ENCODE measurements around the gene RNF212.
"Not testable (repeated sequence)": the region's sequence is repeated elsewhere in the genome, so short reads cannot be mapped to it uniquely, and the experiment has no call there.

RNF212 gene

DNA sequence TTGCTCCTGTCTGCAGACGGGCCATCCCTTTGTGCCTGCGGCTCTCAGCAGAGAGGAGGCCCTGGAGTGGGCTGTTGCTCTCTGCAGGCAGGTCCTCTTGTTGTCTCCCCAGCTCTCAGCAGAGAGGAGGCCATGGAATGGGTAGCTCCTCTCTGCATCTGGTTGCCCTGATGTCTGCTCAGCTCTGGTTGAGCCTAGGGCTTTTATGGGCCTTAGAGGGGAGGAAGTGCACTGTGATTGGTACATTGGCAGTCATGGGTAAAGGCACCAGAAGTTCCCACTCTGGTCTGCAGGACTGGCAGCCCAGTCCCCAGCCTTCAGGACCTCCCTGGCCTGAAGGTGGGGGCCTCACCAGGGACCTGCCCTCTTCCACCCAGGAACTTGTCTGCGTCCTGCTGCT, 37.5 kb upstream of the RNF212 start:
- TF ChIP-seq POLR2A (IDR thresholded peaks at IDR 0.05; ENCODE audit: low read depth, low read length) (no peak), POU2F2 (IDR thresholded peaks at IDR 0.05; ENCODE audit: low read depth, low read length) (no peak), PAX5 (IDR thresholded peaks at IDR 0.05; ENCODE audit: insufficient read depth, low read length, severe bottlenecking) (no peak), SPI1 (IDR thresholded peaks at IDR 0.05; ENCODE audit: low read depth, low read length) (no peak), POLR2AphosphoS5 (IDR thresholded peaks at IDR 0.05; ENCODE audit: low read depth, low read length) (no peak), TAF1 (IDR thresholded peaks at IDR 0.05; ENCODE audit: low read depth, low read length) (no peak)
- no peak for FAIRE-seq

DNA sequence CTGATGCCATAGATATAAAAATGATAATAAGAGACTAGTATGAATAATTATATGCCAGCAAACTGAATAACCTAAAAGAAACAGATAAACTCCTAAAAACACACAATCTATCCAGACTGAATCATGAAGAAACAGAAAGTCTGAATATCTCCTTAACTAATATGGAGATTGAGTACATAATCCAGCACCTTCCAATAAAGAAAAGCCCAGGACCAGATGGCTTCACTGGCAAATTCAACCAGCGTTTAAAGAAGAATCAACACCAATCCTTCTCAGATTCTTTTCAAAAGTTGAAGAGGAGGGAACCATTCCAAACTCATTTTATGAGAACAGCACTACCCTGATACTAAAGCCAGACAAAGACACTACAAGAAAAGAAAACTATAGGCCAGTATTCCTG, 26.5 kb upstream of the RNF212 start:
- DNase-seq (ENCODE audit: insufficient read length, low spot score) (no peak), FAIRE-seq (no peak)
- TF ChIP-seq TAF1 (IDR thresholded peaks at IDR 0.05; ENCODE audit: low read depth, low read length) (no peak), PAX5 (IDR thresholded peaks at IDR 0.05; ENCODE audit: insufficient read depth, low read length, severe bottlenecking) (no peak), POLR2A (IDR thresholded peaks at IDR 0.05; ENCODE audit: low read depth, low read length) (no peak), POLR2AphosphoS5 (IDR thresholded peaks at IDR 0.05; ENCODE audit: low read depth, low read length) (no peak), SPI1 (IDR thresholded peaks at IDR 0.05; ENCODE audit: low read depth, low read length) (no peak), POU2F2 (IDR thresholded peaks at IDR 0.05; ENCODE audit: low read depth, low read length) (no peak)

More for the DNA sequence above, 37.5 kb upstream of the RNF212 start:
- DNase-seq (ENCODE audit: insufficient read length, low spot score) = no peak

DNA sequence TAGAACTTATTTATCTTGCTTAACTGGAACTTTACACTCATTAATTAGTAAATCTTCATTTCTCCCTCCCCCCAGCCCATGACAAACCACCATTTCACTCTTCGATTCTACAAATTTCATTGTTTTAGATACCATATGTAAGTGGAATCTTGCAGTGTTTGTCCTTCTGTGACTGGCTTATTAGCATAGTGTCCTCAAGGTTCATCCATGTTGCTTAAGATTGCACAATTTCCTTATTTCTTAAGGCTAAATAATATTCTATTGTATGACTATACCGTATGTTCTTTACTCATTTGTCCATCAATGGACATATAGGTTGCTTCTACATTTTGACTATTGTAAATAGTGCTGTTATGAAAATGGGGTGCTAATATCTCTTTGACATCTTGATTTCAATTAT, 24.5 kb upstream of the RNF212 start:
- DNase-seq (ENCODE audit: insufficient read length, low spot score) (no peak), FAIRE-seq (peak; percentile 26)
- TF ChIP-seq POLR2A (IDR thresholded peaks at IDR 0.05; ENCODE audit: low read depth, low read length) (no peak), POLR2AphosphoS5 (IDR thresholded peaks at IDR 0.05; ENCODE audit: low read depth, low read length) (no peak), TAF1 (IDR thresholded peaks at IDR 0.05; ENCODE audit: low read depth, low read length) (no peak), PAX5 (IDR thresholded peaks at IDR 0.05; ENCODE audit: insufficient read depth, low read length, severe bottlenecking) (no peak), SPI1 (IDR thresholded peaks at IDR 0.05; ENCODE audit: low read depth, low read length) (no peak), POU2F2 (IDR thresholded peaks at IDR 0.05; ENCODE audit: low read depth, low read length) (no peak)

DNA sequence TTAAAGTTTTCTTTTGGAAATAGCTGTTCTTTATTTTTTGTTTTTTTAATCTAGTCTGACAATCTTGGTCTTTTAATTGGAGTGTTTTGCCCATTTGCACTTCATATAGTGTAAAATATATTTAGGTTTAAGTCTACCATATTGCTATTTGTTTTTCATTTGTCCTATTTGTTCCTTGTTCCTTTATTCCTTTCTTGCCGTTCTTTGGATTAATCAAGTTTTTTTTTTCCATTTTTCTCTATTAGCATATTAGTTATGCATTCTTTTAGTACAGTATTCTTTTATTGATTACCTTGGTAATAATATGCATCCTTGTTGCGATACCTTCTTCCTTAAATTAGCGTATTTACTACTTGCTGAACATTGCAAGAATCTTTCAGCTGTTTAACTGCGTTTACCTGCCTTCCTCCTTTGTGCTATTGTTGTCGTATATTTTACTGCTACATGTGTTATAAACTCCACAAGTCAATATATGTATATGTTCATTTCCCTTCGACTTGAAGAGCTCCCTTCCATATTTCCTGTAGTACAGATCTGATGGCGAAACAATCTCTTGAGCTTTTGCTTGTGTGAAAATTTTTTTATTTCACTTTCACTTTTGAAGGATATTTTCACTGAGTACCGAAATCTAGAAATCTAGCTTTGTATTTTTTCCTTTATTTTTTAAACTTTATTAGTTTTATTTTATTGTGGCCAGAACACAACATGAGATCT, 23.9 kb upstream of the RNF212 start:
- no peak for DNase-seq (ENCODE audit: insufficient read length, low spot score)
- no peak for TF ChIP-seq POU2F2 (IDR thresholded peaks at IDR 0.05; ENCODE audit: low read depth, low read length)
- no peak for TF ChIP-seq POLR2AphosphoS5 (IDR thresholded peaks at IDR 0.05; ENCODE audit: low read depth, low read length)
- no peak for TF ChIP-seq PAX5 (IDR thresholded peaks at IDR 0.05; ENCODE audit: insufficient read depth, low read length, severe bottlenecking)
- TF ChIP-seq TAF1 (IDR thresholded peaks at IDR 0.05; ENCODE audit: low read depth, low read length) = no peak
- no peak for TF ChIP-seq SPI1 (IDR thresholded peaks at IDR 0.05; ENCODE audit: low read depth, low read length)
- no peak for TF ChIP-seq POLR2A (IDR thresholded peaks at IDR 0.05; ENCODE audit: low read depth, low read length)
- FAIRE-seq = peak; percentile 31

DNA sequence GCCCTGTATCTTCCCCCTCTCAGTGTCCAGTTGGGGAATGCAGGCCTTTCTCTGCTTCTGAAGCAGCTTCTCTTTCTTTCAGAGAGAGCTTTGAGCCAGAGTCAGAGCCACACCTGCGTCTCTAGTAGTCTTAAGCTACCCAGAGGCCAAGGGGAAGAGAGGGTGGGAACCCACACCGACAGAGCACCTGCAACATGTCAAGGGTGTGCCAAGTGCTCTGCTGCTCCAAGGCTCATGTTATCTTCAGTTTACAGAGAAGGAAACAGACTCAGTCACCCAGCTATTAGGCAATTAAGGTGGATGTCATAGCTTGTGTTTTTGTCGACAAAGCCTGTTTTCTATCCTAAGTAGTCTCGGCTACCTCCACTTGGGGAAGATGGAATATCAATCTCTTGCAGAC, 22.7 kb upstream of the RNF212 start:
- no peak for TF ChIP-seq POLR2A (IDR thresholded peaks at IDR 0.05; ENCODE audit: low read depth, low read length)
- TF ChIP-seq SPI1 (IDR thresholded peaks at IDR 0.05; ENCODE audit: low read depth, low read length) = no peak
- TF ChIP-seq POLR2AphosphoS5 (IDR thresholded peaks at IDR 0.05; ENCODE audit: low read depth, low read length) = no peak
- no peak for TF ChIP-seq PAX5 (IDR thresholded peaks at IDR 0.05; ENCODE audit: insufficient read depth, low read length, severe bottlenecking)
- TF ChIP-seq TAF1 (IDR thresholded peaks at IDR 0.05; ENCODE audit: low read depth, low read length) = no peak
- no peak for TF ChIP-seq POU2F2 (IDR thresholded peaks at IDR 0.05; ENCODE audit: low read depth, low read length)
- DNase-seq (ENCODE audit: insufficient read length, low spot score) = no peak
- FAIRE-seq = no peak

DNA sequence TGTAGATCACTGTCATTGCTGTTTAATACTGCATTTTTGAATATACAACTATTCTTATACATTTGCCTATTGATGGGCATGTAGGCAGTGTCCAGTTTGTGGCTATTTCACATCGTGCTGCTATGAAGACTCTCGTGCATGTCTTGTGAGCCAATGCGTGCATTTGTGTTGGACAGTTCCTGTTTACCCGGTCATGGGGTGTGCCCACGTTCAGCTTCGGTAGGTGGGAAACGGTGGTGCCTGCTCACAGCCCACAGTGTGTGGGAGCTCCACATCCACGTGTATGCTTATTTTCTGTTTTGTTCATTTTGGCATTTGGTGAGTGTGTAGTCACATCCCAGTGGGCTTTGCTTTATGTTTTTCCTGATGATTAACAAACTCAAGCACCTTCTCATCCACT, 19.7 kb upstream of the RNF212 start:
- FAIRE-seq = peak; percentile 43
- no peak for DNase-seq (ENCODE audit: insufficient read length, low spot score)
- TF ChIP-seq POLR2A (IDR thresholded peaks at IDR 0.05; ENCODE audit: low read depth, low read length) (no peak), POLR2AphosphoS5 (IDR thresholded peaks at IDR 0.05; ENCODE audit: low read depth, low read length) (no peak), POU2F2 (IDR thresholded peaks at IDR 0.05; ENCODE audit: low read depth, low read length) (no peak), PAX5 (IDR thresholded peaks at IDR 0.05; ENCODE audit: insufficient read depth, low read length, severe bottlenecking) (no peak), SPI1 (IDR thresholded peaks at IDR 0.05; ENCODE audit: low read depth, low read length) (no peak), TAF1 (IDR thresholded peaks at IDR 0.05; ENCODE audit: low read depth, low read length) (no peak)

DNA sequence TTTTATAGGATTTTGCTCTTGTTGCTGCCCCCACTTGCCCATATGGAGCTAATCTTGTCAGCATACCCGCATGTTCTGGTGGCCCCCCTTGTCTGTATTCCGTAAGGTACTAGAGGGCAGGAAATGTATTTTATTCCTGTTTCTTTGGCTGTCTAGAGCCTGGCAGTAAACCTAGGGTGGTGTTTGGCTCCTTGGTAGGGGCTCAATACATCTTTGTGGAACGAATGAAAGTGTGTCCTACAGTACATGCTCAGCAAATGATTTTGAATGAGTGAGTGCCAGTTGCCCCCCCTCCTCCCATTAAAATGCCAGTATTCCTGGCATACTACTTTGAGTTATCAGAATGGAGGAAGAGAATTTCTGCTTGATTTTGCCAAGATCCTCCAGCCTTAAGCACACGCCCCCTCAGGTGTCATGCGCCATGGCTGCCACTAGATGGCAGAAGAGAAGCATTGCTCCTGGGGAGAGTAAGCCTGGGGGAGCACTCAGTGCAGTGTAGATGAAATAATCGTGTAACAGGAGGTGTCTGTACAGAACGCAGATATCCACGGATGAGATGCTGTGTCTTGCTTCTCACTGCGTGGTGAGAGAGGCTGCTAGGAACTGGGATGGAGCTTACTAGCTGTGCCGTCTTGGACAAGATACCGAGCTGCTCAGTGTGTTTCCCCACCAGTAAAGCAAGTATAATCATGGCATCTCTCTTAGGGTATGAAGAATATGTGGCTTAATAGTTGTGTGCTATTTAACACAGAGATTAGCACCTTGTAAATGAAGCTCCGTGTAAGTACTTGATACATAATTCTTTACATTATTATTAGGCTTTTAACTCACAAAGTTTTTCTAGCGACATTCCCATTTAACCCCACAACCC, 17.2 kb upstream of the RNF212 start:
- TF ChIP-seq POLR2A (IDR thresholded peaks at IDR 0.05; ENCODE audit: low read depth, low read length) (no peak), PAX5 (IDR thresholded peaks at IDR 0.05; ENCODE audit: insufficient read depth, low read length, severe bottlenecking) (no peak), SPI1 (IDR thresholded peaks at IDR 0.05; ENCODE audit: low read depth, low read length) (no peak), POLR2AphosphoS5 (IDR thresholded peaks at IDR 0.05; ENCODE audit: low read depth, low read length) (no peak), POU2F2 (IDR thresholded peaks at IDR 0.05; ENCODE audit: low read depth, low read length) (no peak), TAF1 (IDR thresholded peaks at IDR 0.05; ENCODE audit: low read depth, low read length) (no peak)
- DNase-seq (ENCODE audit: insufficient read length, low spot score) = peak; percentile 49
- FAIRE-seq = peak; percentile 98

DNA sequence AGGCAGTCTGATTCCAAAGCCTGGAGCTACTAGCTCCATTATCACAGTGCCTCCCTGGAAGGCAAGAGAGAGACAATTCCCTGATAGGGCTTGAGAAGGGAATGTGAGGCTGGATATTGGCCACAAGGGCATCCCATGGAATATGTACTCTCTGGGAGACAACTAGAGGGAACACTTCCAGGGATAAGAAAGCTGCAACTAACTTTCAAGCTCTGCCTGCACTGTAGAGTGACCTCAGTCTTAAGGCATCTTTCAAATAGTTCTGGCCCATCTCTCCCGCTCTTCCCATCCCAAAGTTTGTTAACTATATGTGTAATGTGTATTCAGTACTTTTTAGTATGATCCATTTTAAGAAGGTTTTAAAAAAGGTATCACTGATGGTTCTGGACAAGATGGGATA, 13.1 kb upstream of the RNF212 start:
- no peak for FAIRE-seq
- no peak for TF ChIP-seq SPI1 (IDR thresholded peaks at IDR 0.05; ENCODE audit: low read depth, low read length)
- no peak for TF ChIP-seq TAF1 (IDR thresholded peaks at IDR 0.05; ENCODE audit: low read depth, low read length)
- no peak for TF ChIP-seq POLR2A (IDR thresholded peaks at IDR 0.05; ENCODE audit: low read depth, low read length)
- TF ChIP-seq POU2F2 (IDR thresholded peaks at IDR 0.05; ENCODE audit: low read depth, low read length) = no peak
- no peak for TF ChIP-seq POLR2AphosphoS5 (IDR thresholded peaks at IDR 0.05; ENCODE audit: low read depth, low read length)
- TF ChIP-seq PAX5 (IDR thresholded peaks at IDR 0.05; ENCODE audit: insufficient read depth, low read length, severe bottlenecking) = no peak
- DNase-seq (ENCODE audit: insufficient read length, low spot score) = no peak

DNA sequence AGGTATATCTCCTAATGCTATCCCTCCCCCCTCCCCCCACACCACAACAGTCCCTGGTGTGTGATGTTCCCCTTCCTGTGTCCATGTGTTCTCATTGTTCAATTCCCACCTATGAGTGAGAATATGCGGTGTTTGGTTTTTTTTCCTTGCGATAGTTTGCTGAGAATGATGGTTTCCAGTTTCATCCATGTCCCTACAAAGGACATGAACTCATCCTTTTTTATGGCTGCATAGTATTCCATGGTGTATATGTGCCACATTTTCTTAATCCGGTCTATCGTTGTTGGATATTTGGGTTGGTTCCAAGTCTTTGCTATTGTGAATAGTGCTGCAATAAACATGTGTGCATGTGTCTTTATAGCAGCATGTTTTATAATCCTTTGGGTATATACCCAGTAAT, 12.1 kb upstream of the RNF212 start:
- FAIRE-seq; DNase-seq (ENCODE audit: insufficient read length, low spot score): not testable (repeated sequence)

Measured in GM12891 (cell line).